ENCODE results near the gene KLHL5. TPM values are rescaled to one million over a fixed set of nuclear protein-coding genes. Genes with fewer than 3 reads are reported as not detected.

The KLHL5 gene
- total RNA-seq, 1 donor from 2014 or later = 67.1 TPM

Other genes with a start within 250 kb of the KLHL5 start
- 1.9 TPM for gene TLR6, start 205.4 kb upstream of the KLHL5 start, total RNA-seq
- gene FAM114A1, start 194.4 kb upstream of the KLHL5 start, total RNA-seq = 10.9 TPM
- gene TMEM156, start 29.8 kb upstream of the KLHL5 start, total RNA-seq = 0.31 TPM
- 54.9 TPM for gene WDR19, start 120.3 kb downstream of the KLHL5 start, total RNA-seq

Data from occipital lobe (tissue), 1 donor.